PC-3 (cell line): ENCODE results near the gene SBNO2. TPM values are rescaled to one million over a fixed set of nuclear protein-coding genes. Genes with fewer than 3 reads are reported as not detected.

Experiments used
- ATAC-seq: fragments of 200-7000 bp; cut with Tn5 transposase; 2 replicates; pipeline ENCODE4 v1.9.1; 2020; ENCODE audit warnings: mild to moderate bottlenecking, moderate library complexity
- BruUV-seq: library from RNA; stranded (reverse); fragments of 400-500 nt; replicated peaks from 2 replicates; lab custom pipeline; 2021; lab: Mats Ljungman, UMichigan
- CTCF ChIA-PET: fragments of 300-600 bp; sonication (Branson Sonifier 250); formaldehyde crosslinking; loops from one replicate; lab custom pipeline; 2022; ENCODE audit warnings: antibody characterized with exemption; lab: Charles Lee
- POLR2A ChIA-PET: fragments of 300-600 bp; sonication (Branson Sonifier 250); formaldehyde crosslinking; loops from one replicate; lab custom pipeline; 2022; ENCODE audit warnings: antibody characterized with exemption; ENCODE audit not compliant: unreplicated experiment; lab: Charles Lee
- DNase-seq: peaks from one replicate; pipeline ENCODE4 v3.0.0-alpha.2; 2015
- H2AFZ ChIP-seq: fragments of 300-600 bp; sonication (generic); 2 replicates; pipeline ENCODE4 v1.6.0; 2016; ENCODE audit warnings: antibody characterized with exemption, low read length
- H3F3A ChIP-seq: fragments of 300-600 bp; sonication (generic); one replicate; pipeline ENCODE4 v1.6.0; 2017; ENCODE audit warnings: antibody characterized with exemption, low read length, control low read depth, mild to moderate bottlenecking; ENCODE audit not compliant: unreplicated experiment
- H3K27ac ChIP-seq: fragments of 300-600 bp; sonication (generic); 2 replicates; pipeline ENCODE4 v1.5.1; 2016; ENCODE audit warnings: mild to moderate bottlenecking, low read length
- H3K27me3 ChIP-seq: fragments of 300-600 bp; sonication (generic); 2 replicates; pipeline ENCODE4 v1.6.1; 2016; ENCODE audit warnings: low read length, mixed read lengths
- H3K36me3 ChIP-seq: fragments of 300-600 bp; sonication (generic); 2 replicates; pipeline ENCODE4 v1.6.1; 2016; ENCODE audit warnings: low read depth, mixed run types, low read length, mixed read lengths
- H3K4me1 ChIP-seq: fragments of 300-600 bp; sonication (generic); 2 replicates; pipeline ENCODE4 v1.5.1; 2016; ENCODE audit warnings: low read length; ENCODE audit not compliant: insufficient read depth
- H3K4me2 ChIP-seq: fragments of 300-600 bp; sonication (generic); 2 replicates; pipeline ENCODE4 v1.6.0; 2016; ENCODE audit warnings: low read length
- H3K4me3 ChIP-seq: fragments of 300-600 bp; sonication (generic); 2 replicates; pipeline ENCODE4 v1.5.1; 2016; ENCODE audit warnings: mild to moderate bottlenecking, low read length, mixed read lengths
- H3K79me2 ChIP-seq: fragments of 300-600 bp; sonication (generic); 2 replicates; pipeline ENCODE4 v1.6.1; 2017; ENCODE audit warnings: low read length, mixed read lengths
- H3K9ac ChIP-seq: fragments of 300-600 bp; sonication (generic); 2 replicates; pipeline ENCODE4 v1.6.0; 2016; ENCODE audit warnings: mild to moderate bottlenecking, low read length
- H3K9me2 ChIP-seq: fragments of 300-600 bp; sonication (generic); replicated peaks from 2 replicates; pipeline ENCODE4 v1.6.1; 2016; ENCODE audit warnings: mixed run types, low read length, mixed read lengths
- H3K9me3 ChIP-seq: fragments of 300-600 bp; sonication (generic); 2 replicates; pipeline ENCODE4 v1.6.1; 2016; ENCODE audit warnings: low read length, mixed read lengths
- H4K20me1 ChIP-seq: fragments of 300-600 bp; sonication (generic); 2 replicates; pipeline ENCODE4 v1.6.1; 2016; ENCODE audit warnings: low read length, mixed read lengths
- CTCF ChIP-seq: fragments of 300-600 bp; sonication (generic); conservative IDR thresholded peaks from 2 replicates; pipeline ENCODE4 v1.5.1; 2017; ENCODE audit warnings: antibody characterized with exemption, low read depth, mild to moderate bottlenecking, low read length
- EZH2 ChIP-seq: fragments of 300-600 bp; sonication (generic); IDR thresholded peaks from one replicate; pipeline ENCODE4 v1.6.1; 2017; ENCODE audit warnings: antibody characterized with exemption, mild to moderate bottlenecking, low read length; ENCODE audit not compliant: unreplicated experiment
- EZH2phosphoT487 ChIP-seq: fragments of 300-600 bp; sonication (generic); IDR thresholded peaks from 2 replicates; pipeline ENCODE4 v1.6.1; 2018; ENCODE audit warnings: mild to moderate bottlenecking, antibody characterized with exemption, low read length, borderline replicate concordance
- intact Hi-C: fragments of 100-400 bp; cut with micrococcal nuclease; formaldehyde crosslinking; loops from 2 replicates; pipeline ENCODE4 v1.9.0; 2023
- total RNA-seq: library from RNA; depleted of rRNA; stranded (reverse); fragments of >200 nt; gene quantifications from 2 replicates; pipeline ENCODE4 v1.2.3, GENCODE V29; 2014

The SBNO2 gene
- total RNA-seq, 1 experiment from 2014 or later: 62.4 TPM

GRCh38 chr19:1155352-1156304 lies 18.4 kb downstream of the SBNO2 start:
- H3K27me3 ChIP-seq: no peaks in the 10 kb centered on the region
- no peaks in the 10 kb centered on the region for H3K9me2 ChIP-seq
- H2AFZ ChIP-seq: no peak overlapping the region
- H3K9ac ChIP-seq: no peak overlapping the region
- TF ChIP-seq EZH2phosphoT487: no peak
- H4K20me1 ChIP-seq: peaks cover 21% of the 10 kb centered on the region; the same call in 1 of the 2 replicates
- peaks cover 65% of the 10 kb centered on the region for H3K79me2 ChIP-seq
- H3K4me3 ChIP-seq: no peak overlapping the region
- H3K4me1 ChIP-seq: no peaks in the 10 kb centered on the region
- no peaks in the 10 kb centered on the region for H3K9me3 ChIP-seq
- BruUV-seq: no TSS peak
- H3F3A ChIP-seq: no peaks in the 10 kb centered on the region
- intact Hi-C loops: no loop called here
- no peak overlapping the region for H3K27ac ChIP-seq
- ATAC-seq (no peak), DNase-seq (no peak)
- H3K36me3 ChIP-seq: peaks cover 12% of the 10 kb centered on the region
- ChIA-PET CTCF (no interaction called here), POLR2A (no interaction called here)
- no peak overlapping the region for H3K4me2 ChIP-seq

- H3K4me3 ChIP-seq: no peak overlapping the region
- H3K9me2 ChIP-seq: no peaks in the 10 kb centered on the region
- H3F3A ChIP-seq: no peaks in the 10 kb centered on the region
- intact Hi-C loops: no loop called here
- H3K27me3 ChIP-seq: no peaks in the 10 kb centered on the region
- H4K20me1 ChIP-seq: peaks cover 18% of the 10 kb centered on the region; the same call in 1 of the 2 replicates
- ATAC-seq (no peak), DNase-seq (no peak)
- no peak for TF ChIP-seq EZH2phosphoT487
- TF ChIP-seq CTCF: no peak
- TF ChIP-seq EZH2: no peak
- H3K27ac ChIP-seq: no peak overlapping the region
- no peak overlapping the region for H3K9ac ChIP-seq
- H3K4me2 ChIP-seq: no peak overlapping the region
- CTCF ChIA-PET: no interaction called here
- no peaks in the 10 kb centered on the region for H3K4me1 ChIP-seq
- no TSS peak for BruUV-seq
- H3K36me3 ChIP-seq: peaks cover 12% of the 10 kb centered on the region
- no peak overlapping the region for H2AFZ ChIP-seq
- peaks cover 57% of the 10 kb centered on the region for H3K79me2 ChIP-seq
- no peaks in the 10 kb centered on the region for H3K9me3 ChIP-seq
- POLR2A ChIA-PET: no interaction called here
Observed at GRCh38 chr19:1154731-1155351, 19.2 kb downstream of the SBNO2 start.

- Histone ChIP-seq H3K36me3 (peaks cover 16% of the 10 kb centered on the region), H3K79me2 (peaks cover 53% of the 10 kb centered on the region), H4K20me1 (peaks cover 18% of the 10 kb centered on the region; the same call in 1 of the 2 replicates), H3F3A (no peaks in the 10 kb centered on the region), H3K9me3 (no peaks in the 10 kb centered on the region), H3K9ac (no peak overlapping the region), H3K4me1 (no peaks in the 10 kb centered on the region), H3K4me2 (no peak overlapping the region), H3K27ac (no peak overlapping the region), H2AFZ (no peak overlapping the region), H3K27me3 (no peaks in the 10 kb centered on the region), H3K9me2 (no peaks in the 10 kb centered on the region), H3K4me3 (no peak overlapping the region)
- intact Hi-C loops: no loop called here
- no peak for DNase-seq
- no peak for ATAC-seq
- no TSS peak for BruUV-seq
- TF ChIP-seq CTCF (no peak), EZH2phosphoT487 (no peak), EZH2 (no peak)
- POLR2A ChIA-PET: no interaction called here
- CTCF ChIA-PET: no interaction called here
Observed at GRCh38 chr19:1153891-1154730, 20.0 kb downstream of the SBNO2 start.
